ENCODE data around the gene POLR3K. TPM values are rescaled to one million over a fixed set of nuclear protein-coding genes. Genes with fewer than 3 reads are reported as not detected.

POLR3K gene
- total RNA-seq, 1 experiment from 2014 or later = 22.7 TPM

- POLR2A ChIA-PET = no interaction called here
- no peak for ATAC-seq
Measured at GRCh38 chr16:101586-101985, 48.2 kb upstream of the POLR3K start.

More at GRCh38 chr16:101586-101985, 48.2 kb upstream of the POLR3K start:
- H2AFZ ChIP-seq (ENCODE audit: low read depth, low read length, poor library complexity, severe bottlenecking) = no peak overlapping the region
- no peak overlapping the region for H3K9ac ChIP-seq (ENCODE audit: low read length)
- no peaks in the 10 kb centered on the region for H3K4me1 ChIP-seq (ENCODE audit: control insufficient read depth in 1 of 2, insufficient read depth in 2 of 2, low read length in 2 of 2)
- no peaks in the 10 kb centered on the region for H3K79me2 ChIP-seq (ENCODE audit: insufficient read depth, low read length)
- TF ChIP-seq ZNF274 (IDR thresholded peaks at IDR 0.05; ENCODE audit: low read depth, low read length) (no peak), MAX (IDR thresholded peaks at IDR 0.05) (no peak), YY1 (IDR thresholded peaks at IDR 0.05; ENCODE audit: extremely low read depth, insufficient replicate concordance, low read depth, low read length) (no peak), CBX3 (IDR thresholded peaks at IDR 0.05; ENCODE audit: low read depth) (no peak), EGR1 (IDR thresholded peaks at IDR 0.05; ENCODE audit: low read depth) (no peak), ZBTB33 (IDR thresholded peaks at IDR 0.05; ENCODE audit: extremely low read depth, insufficient replicate concordance, low read length) (no peak), CEBPB (IDR thresholded peaks at IDR 0.05; ENCODE audit: low read depth) (no peak), SRF (IDR thresholded peaks at IDR 0.05; ENCODE audit: low read depth) (no peak), POLR2AphosphoS5 (IDR thresholded peaks at IDR 0.05; ENCODE audit: low read depth, low read length) (no peak), SP1 (IDR thresholded peaks at IDR 0.05; ENCODE audit: low read depth) (no peak), JUND (IDR thresholded peaks at IDR 0.05) (no peak), FOSL1 (IDR thresholded peaks at IDR 0.05; ENCODE audit: low read depth) (no peak), ATF3 (IDR thresholded peaks at IDR 0.05) (no peak), CTCF (IDR thresholded peaks at IDR 0.05 in 2 of 3, conservative IDR thresholded peaks at IDR 0.05 in 1 of 3; ENCODE audit: borderline replicate concordance in 1 of 3, insufficient read depth in 1 of 3, low read depth in 2 of 3, low read length in 2 of 3) (no peak), EZH2 (IDR thresholded peaks at IDR 0.05) (no peak), ZFX (IDR thresholded peaks at IDR 0.05) (no peak), ELF1 (IDR thresholded peaks at IDR 0.05; ENCODE audit: borderline replicate concordance, low read depth) (no peak)
- DNase-seq (ENCODE audit: low read depth, low spot score) = no peak
- H3K4me2 ChIP-seq (ENCODE audit: low read length) = no peak overlapping the region
- ChIA-PET CTCF (no interaction called here), RAD21 (ENCODE audit: low non-redundant PET in 1 of 2, low total read pairs in 2 of 2, uncharacterized antibody in 2 of 2, unreplicated experiment in 2 of 2) (no interaction called here)
- no peaks in the 10 kb centered on the region for H3K9me2 ChIP-seq (ENCODE audit: insufficient read depth)
- no TSS peak for BruUV-seq (replicated peaks)
- no peaks in the 10 kb centered on the region for H4K20me1 ChIP-seq (ENCODE audit: insufficient read depth)
- no peak overlapping the region for H3K27ac ChIP-seq (ENCODE audit: low read depth, low read length)
- intact Hi-C loops (cut with micrococcal nuclease) = no loop called here
- H3K4me3 ChIP-seq (replicated peaks in 1 of 2; ENCODE audit: low read depth in 1 of 2, low read length in 2 of 2) = no peak overlapping the region
- no peaks in the 10 kb centered on the region; a peak in 2 of 4 replicates for H3K36me3 ChIP-seq (ENCODE audit: control insufficient read depth in 1 of 2, insufficient read depth in 2 of 2, low read length in 2 of 2)
- H3K27me3 ChIP-seq (ENCODE audit: insufficient read depth, low read length) = no peaks in the 10 kb centered on the region
- no peaks in the 10 kb centered on the region for H3K9me3 ChIP-seq (ENCODE audit: control insufficient read depth in 1 of 2, insufficient read depth in 1 of 2, low read depth in 1 of 2, low read length in 2 of 2)
